WTC11 (cell line): Measurements from ENCODE around the gene AK8. TPM values are rescaled to one million over a fixed set of nuclear protein-coding genes. Genes with fewer than 3 reads are reported as not detected.

Source experiments
- ATAC-seq: fragments of 200-7000 bp; cut with Tn5 transposase; 2 replicates; pipeline ENCODE4 v1.10.0; 2021; ENCODE audit warnings: mild to moderate bottlenecking, moderate library complexity
- CTCF ChIA-PET: fragments of 300-600 bp; sonication (Branson Sonifier 250); formaldehyde crosslinking; loops from one replicate; lab custom pipeline; 2021; ENCODE audit warnings: antibody characterized with exemption; lab: Charles Lee
- POLR2A ChIA-PET: fragments of 350-600 bp; sonication (Branson Sonifier 250); formaldehyde crosslinking; loops from one replicate; lab custom pipeline; 2021; ENCODE audit warnings: antibody characterized with exemption; lab: Charles Lee
- DNase-seq: peaks from one replicate; pipeline ENCODE4 v3.0.0; 2021; ENCODE audit warnings: low spot score
- H3K27ac Mint-ChIP-seq: 2 replicates; pipeline ENCODE4 v1.8.0; 2021; ENCODE audit warnings: mixed read lengths
- H3K27me3 Mint-ChIP-seq: 2 replicates; pipeline ENCODE4 v1.8.0; 2021; ENCODE audit warnings: low read depth, mild to moderate bottlenecking, moderate library complexity, mixed read lengths
- H3K36me3 Mint-ChIP-seq: 2 replicates; pipeline ENCODE4 v1.8.0; 2021; ENCODE audit warnings: mixed read lengths
- H3K4me1 Mint-ChIP-seq: 2 replicates; pipeline ENCODE4 v1.8.0; 2022; ENCODE audit warnings: mixed read lengths
- H3K4me3 Mint-ChIP-seq: 2 replicates; pipeline ENCODE4 v1.8.0; 2021; ENCODE audit warnings: mild to moderate bottlenecking, moderate library complexity, mixed read lengths
- H3K9me3 Mint-ChIP-seq: 2 replicates; pipeline ENCODE4 v1.8.0; 2021; ENCODE audit warnings: mixed read lengths
- ATF1 ChIP-seq: sonication (generic); formaldehyde crosslinking; IDR thresholded peaks from 2 replicates; pipeline ENCODE4 v1.8.1; 2023; ENCODE audit warnings: mild to moderate bottlenecking, moderate library complexity, missing genetic modification reagents
- EMX1 ChIP-seq: fragments of 250-450 bp; sonication (Bioruptor Pico); IDR thresholded peaks from 2 replicates; pipeline ENCODE4 v1.8.0; 2021; ENCODE audit warnings: mild to moderate bottlenecking
- ETV6 ChIP-seq: sonication (generic); formaldehyde crosslinking; IDR thresholded peaks from 2 replicates; pipeline ENCODE4 v1.8.1; 2022; ENCODE audit warnings: mild to moderate bottlenecking, missing genetic modification reagents
- FOXK1 ChIP-seq: sonication (generic); formaldehyde crosslinking; IDR thresholded peaks from 2 replicates; pipeline ENCODE4 v1.8.0; 2022; ENCODE audit warnings: mild to moderate bottlenecking, moderate library complexity, missing genetic modification reagents
- FOXP1 ChIP-seq: sonication (generic); formaldehyde crosslinking; IDR thresholded peaks from 2 replicates; pipeline ENCODE4 v1.8.0; 2022; ENCODE audit warnings: missing genetic modification reagents, mild to moderate bottlenecking, moderate library complexity, borderline replicate concordance
- GABPB1 ChIP-seq: sonication (generic); formaldehyde crosslinking; IDR thresholded peaks from 2 replicates; pipeline ENCODE4 v1.8.1; 2023; ENCODE audit warnings: mild to moderate bottlenecking, missing genetic modification reagents
- HMGXB4 ChIP-seq: sonication (generic); formaldehyde crosslinking; IDR thresholded peaks from 2 replicates; pipeline ENCODE4 v1.8.1; 2023; ENCODE audit warnings: mild to moderate bottlenecking, moderate library complexity, missing genetic modification reagents
- JAZF1 ChIP-seq: fragments of 250-450 bp; sonication (Bioruptor Pico); IDR thresholded peaks from 2 replicates; pipeline ENCODE4 v1.9.0; 2021; ENCODE audit warnings: moderate library complexity, mild to moderate bottlenecking, inconsistent platforms
- NFATC4 ChIP-seq: fragments of 250-450 bp; sonication (Bioruptor Pico); IDR thresholded peaks from 2 replicates; pipeline ENCODE4 v1.9.0; 2021; ENCODE audit warnings: mild to moderate bottlenecking
- NFYB ChIP-seq: sonication (generic); formaldehyde crosslinking; conservative IDR thresholded peaks from 2 replicates; pipeline ENCODE4 v1.8.0; 2022; ENCODE audit warnings: low read depth, missing genetic modification reagents
- NR1H2 ChIP-seq: sonication (generic); formaldehyde crosslinking; IDR thresholded peaks from 2 replicates; pipeline ENCODE4 v1.9.0; 2021; ENCODE audit warnings: mild to moderate bottlenecking, moderate library complexity, missing genetic modification reagents
- NR3C1 ChIP-seq: sonication (generic); formaldehyde crosslinking; conservative IDR thresholded peaks from 2 replicates; pipeline ENCODE4 v1.8.1; 2023; ENCODE audit warnings: low read depth, mild to moderate bottlenecking, missing genetic modification reagents
- OVOL2 ChIP-seq: fragments of 250-450 bp; sonication (Bioruptor Pico); IDR thresholded peaks from 2 replicates; pipeline ENCODE4 v1.9.0; 2021; ENCODE audit warnings: mild to moderate bottlenecking, borderline replicate concordance
- SMAD4 ChIP-seq: sonication (generic); formaldehyde crosslinking; IDR thresholded peaks from 2 replicates; pipeline ENCODE4 v1.8.0; 2022; ENCODE audit warnings: mild to moderate bottlenecking, missing genetic modification reagents
- SOX15 ChIP-seq: fragments of 250-450 bp; sonication (Bioruptor Pico); IDR thresholded peaks from 2 replicates; pipeline ENCODE4 v1.9.0; 2021; ENCODE audit warnings: mild to moderate bottlenecking
- SP1 ChIP-seq: sonication (generic); formaldehyde crosslinking; conservative IDR thresholded peaks from 2 replicates; pipeline ENCODE4 v1.8.1; 2022; ENCODE audit warnings: missing genetic modification reagents
- TEAD1 ChIP-seq: sonication (generic); formaldehyde crosslinking; IDR thresholded peaks from 2 replicates; pipeline ENCODE4 v1.8.0; 2022; ENCODE audit warnings: mild to moderate bottlenecking, missing genetic modification reagents
- TEAD4 ChIP-seq: sonication (generic); formaldehyde crosslinking; IDR thresholded peaks from 2 replicates; pipeline ENCODE4 v1.8.0; 2022; ENCODE audit warnings: mild to moderate bottlenecking, missing genetic modification reagents
- ZNF138 ChIP-seq: sonication (generic); formaldehyde crosslinking; conservative IDR thresholded peaks from 2 replicates; pipeline ENCODE4 v1.8.1; 2022; ENCODE audit warnings: mild to moderate bottlenecking, moderate library complexity, missing genetic modification reagents
- ZNF263 ChIP-seq: sonication (generic); formaldehyde crosslinking; IDR thresholded peaks from 2 replicates; pipeline ENCODE4 v1.8.1; 2022; ENCODE audit warnings: low read depth, mild to moderate bottlenecking, moderate library complexity, missing genetic modification reagents
- ZNF317 ChIP-seq: sonication (generic); formaldehyde crosslinking; IDR thresholded peaks from 2 replicates; pipeline ENCODE4 v1.8.1; 2023; ENCODE audit warnings: low read depth, mild to moderate bottlenecking, moderate library complexity, missing genetic modification reagents, borderline replicate concordance
- ZNF396 ChIP-seq: fragments of 250-450 bp; sonication (Bioruptor Pico); IDR thresholded peaks from 2 replicates; pipeline ENCODE4 v1.8.0; 2021; ENCODE audit warnings: mild to moderate bottlenecking, moderate library complexity, borderline replicate concordance
- ZSCAN18 ChIP-seq: fragments of 250-450 bp; sonication (Bioruptor Pico); IDR thresholded peaks from 2 replicates; pipeline ENCODE4 v2.1.2; 2022; ENCODE audit warnings: mild to moderate bottlenecking, moderate library complexity
- total RNA-seq: library from RNA; stranded (reverse); gene quantifications from 3 replicates; pipeline ENCODE4 v1.2.3, GENCODE V29; 2021
- TF ChIP-seq, protein P1 (sequence below): fragments of 250-450 bp; sonication (Bioruptor Pico); IDR thresholded peaks from 2 replicates; pipeline ENCODE4 v1.9.0; 2021; ENCODE audit warnings: mild to moderate bottlenecking
- TF ChIP-seq, protein P2 (sequence below): sonication (generic); formaldehyde crosslinking; IDR thresholded peaks from 2 replicates; pipeline ENCODE4 v1.8.1; 2023; ENCODE audit warnings: mild to moderate bottlenecking, missing genetic modification reagents
- TF ChIP-seq, protein P3 (sequence below): sonication (generic); formaldehyde crosslinking; IDR thresholded peaks from 2 replicates; pipeline ENCODE4 v1.8.1; 2022; ENCODE audit warnings: mild to moderate bottlenecking, moderate library complexity, missing genetic modification reagents

The AK8 gene
- total RNA-seq, 1 experiment from 2014 or later = 0.48 TPM

DNA sequence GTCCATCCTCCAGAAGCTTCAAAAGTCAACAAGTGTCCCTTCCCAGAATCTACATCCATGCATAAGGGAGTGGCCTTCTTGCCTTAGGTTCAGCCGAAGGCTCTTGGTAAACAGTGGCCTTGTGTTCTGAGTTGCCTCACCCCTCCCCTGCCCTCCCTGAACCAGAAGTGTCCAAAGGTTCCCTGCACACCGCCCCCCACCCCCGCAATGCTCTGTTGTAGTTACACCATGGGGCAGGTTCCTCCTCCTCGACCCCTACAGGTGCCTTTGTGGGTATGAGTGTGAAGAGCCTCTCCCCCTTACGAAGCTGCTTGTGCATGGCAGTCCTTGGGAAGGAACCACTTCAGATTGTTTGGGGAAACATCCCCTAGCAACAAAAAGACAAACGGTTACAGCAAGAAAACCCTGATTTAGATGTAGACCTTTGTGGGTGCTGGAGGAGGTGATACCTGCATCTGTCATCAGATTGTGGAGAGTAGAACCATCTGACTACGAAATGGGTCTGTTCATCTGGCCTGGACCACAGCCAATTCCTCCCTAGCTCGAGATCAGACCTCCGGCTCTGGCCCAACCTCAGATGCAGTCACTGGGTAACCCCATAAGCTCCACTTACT, 7.7 kb upstream of the AK8 start:
- no peaks in the 10 kb centered on the region for H3K4me1 Mint-ChIP-seq
- H3K4me3 Mint-ChIP-seq = no peak overlapping the region
- no peaks in the 10 kb centered on the region for H3K9me3 Mint-ChIP-seq
- ATAC-seq = no peak
- H3K36me3 Mint-ChIP-seq = no peaks in the 10 kb centered on the region
- no peak overlapping the region for H3K27ac Mint-ChIP-seq
- DNase-seq = no peak
- POLR2A ChIA-PET = interaction anchor here (1.1 kb wide), 1 partner anchor 58 kb away, joined by 3 read pairs; no protein-coding TSS in a partner anchor
- H3K27me3 Mint-ChIP-seq = no peaks in the 10 kb centered on the region
- CTCF ChIA-PET = interaction anchor here (1.0 to 1.3 kb wide), 2 partner anchors 16 to 299 kb away, joined by 3 read pairs; no protein-coding TSS in a partner anchor
- TF ChIP-seq, protein P1, sequence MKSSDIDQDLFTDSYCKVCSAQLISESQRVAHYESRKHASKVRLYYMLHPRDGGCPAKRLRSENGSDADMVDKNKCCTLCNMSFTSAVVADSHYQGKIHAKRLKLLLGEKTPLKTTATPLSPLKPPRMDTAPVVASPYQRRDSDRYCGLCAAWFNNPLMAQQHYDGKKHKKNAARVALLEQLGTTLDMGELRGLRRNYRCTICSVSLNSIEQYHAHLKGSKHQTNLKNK = no peak
- peak; percentile 66 for TF ChIP-seq GABPB1 (CRISPR knock-in tag)

GRCh38 chr9:132883349-132884294, 5.5 kb upstream of the AK8 start:
- Mint-ChIP-seq H3K36me3 (no peaks in the 10 kb centered on the region), H3K4me3 (no peak overlapping the region), H3K27me3 (peaks cover 14% of the 10 kb centered on the region), H3K27ac (no peak overlapping the region), H3K9me3 (no peaks in the 10 kb centered on the region), H3K4me1 (0 out of 2 replicates have a peak, but pooled peaks cover 3% of the 10 kb centered on the region)
- TF ChIP-seq GABPB1 (CRISPR knock-in tag) = no peak
- TF ChIP-seq OVOL2 = no peak
- TF ChIP-seq, protein P2, sequence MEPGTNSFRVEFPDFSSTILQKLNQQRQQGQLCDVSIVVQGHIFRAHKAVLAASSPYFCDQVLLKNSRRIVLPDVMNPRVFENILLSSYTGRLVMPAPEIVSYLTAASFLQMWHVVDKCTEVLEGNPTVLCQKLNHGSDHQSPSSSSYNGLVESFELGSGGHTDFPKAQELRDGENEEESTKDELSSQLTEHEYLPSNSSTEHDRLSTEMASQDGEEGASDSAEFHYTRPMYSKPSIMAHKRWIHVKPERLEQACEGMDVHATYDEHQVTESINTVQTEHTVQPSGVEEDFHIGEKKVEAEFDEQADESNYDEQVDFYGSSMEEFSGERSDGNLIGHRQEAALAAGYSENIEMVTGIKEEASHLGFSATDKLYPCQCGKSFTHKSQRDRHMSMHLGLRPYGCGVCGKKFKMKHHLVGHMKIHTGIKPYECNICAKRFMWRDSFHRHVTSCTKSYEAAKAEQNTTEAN (CRISPR knock-in tag) = no peak
- no peak for TF ChIP-seq NFYB
- no peak for TF ChIP-seq ZNF317
- TF ChIP-seq EMX1 = no peak
- TF ChIP-seq FOXK1 (CRISPR knock-in tag) = no peak
- TF ChIP-seq JAZF1 (CRISPR knock-in tag) = no peak
- no peak for TF ChIP-seq ETV6 (CRISPR knock-in tag)
- TF ChIP-seq ATF1 = no peak
- no peak for TF ChIP-seq ZSCAN18 (CRISPR knock-in tag)
- ChIA-PET CTCF (interaction anchor here (1.4 kb wide), 1 partner anchor 21 kb away, joined by 3 read pairs; no protein-coding TSS in a partner anchor), POLR2A (no interaction called here)
- ATAC-seq = no peak
- DNase-seq = no peak

DNA sequence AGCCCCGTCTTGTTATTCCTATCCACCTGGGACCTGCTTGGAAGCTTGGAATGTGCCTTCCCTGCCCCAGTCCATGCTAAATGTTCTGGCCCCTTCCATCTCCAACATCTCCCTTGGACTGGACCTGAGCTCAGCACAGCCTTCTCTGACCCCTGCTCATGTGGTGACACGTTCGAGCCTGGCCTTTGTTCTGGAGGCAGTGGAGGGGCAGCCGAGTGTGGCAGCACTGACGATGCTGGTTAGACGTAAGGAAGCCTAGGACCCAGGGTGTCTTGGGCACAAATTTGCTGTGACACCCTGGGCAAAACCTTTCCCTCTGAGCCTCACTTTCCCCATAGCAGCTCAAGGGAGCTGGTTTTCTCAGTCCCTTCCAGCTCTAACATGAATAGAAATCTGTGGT, 4.5 kb upstream of the AK8 start:
- no peak overlapping the region for H3K27ac Mint-ChIP-seq
- no peaks in the 10 kb centered on the region for H3K9me3 Mint-ChIP-seq
- POLR2A ChIA-PET = no interaction called here
- no peak for ATAC-seq
- no peak overlapping the region for H3K4me3 Mint-ChIP-seq
- CTCF ChIA-PET = interaction anchor here (1.2 kb wide), 1 partner anchor 34 kb away, joined by 4 read pairs; no protein-coding TSS in a partner anchor
- H3K27me3 Mint-ChIP-seq = peaks cover 15% of the 10 kb centered on the region
- 0 out of 2 replicates have a peak, but pooled peaks cover 3% of the 10 kb centered on the region for H3K4me1 Mint-ChIP-seq
- no peak for DNase-seq
- no peaks in the 10 kb centered on the region for H3K36me3 Mint-ChIP-seq
- TF ChIP-seq TEAD4 (no peak), GABPB1 (CRISPR knock-in tag) (no peak), ZNF396 (CRISPR knock-in tag) (no peak), ZNF138 (CRISPR knock-in tag) (no peak), NFATC4 (CRISPR knock-in tag) (no peak), SP1 (CRISPR knock-in tag) (no peak), FOXP1 (no peak), ZNF263 (CRISPR knock-in tag) (no peak), TEAD1 (CRISPR knock-in tag) (no peak), NR3C1 (CRISPR knock-in tag) (no peak), NR1H2 (no peak), HMGXB4 (CRISPR knock-in tag) (no peak), SMAD4 (no peak), SOX15 (CRISPR knock-in tag) (no peak), NFYB (no peak)
- TF ChIP-seq, protein P1 = no peak
- TF ChIP-seq, protein P3, sequence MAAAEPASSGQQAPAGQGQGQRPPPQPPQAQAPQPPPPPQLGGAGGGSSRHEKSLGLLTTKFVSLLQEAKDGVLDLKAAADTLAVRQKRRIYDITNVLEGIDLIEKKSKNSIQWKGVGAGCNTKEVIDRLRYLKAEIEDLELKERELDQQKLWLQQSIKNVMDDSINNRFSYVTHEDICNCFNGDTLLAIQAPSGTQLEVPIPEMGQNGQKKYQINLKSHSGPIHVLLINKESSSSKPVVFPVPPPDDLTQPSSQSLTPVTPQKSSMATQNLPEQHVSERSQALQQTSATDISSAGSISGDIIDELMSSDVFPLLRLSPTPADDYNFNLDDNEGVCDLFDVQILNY (CRISPR knock-in tag) = no peak
